HepG2 (cell line): ENCODE results near the gene B4GALT2. TPM values are rescaled to one million over a fixed set of nuclear protein-coding genes. Genes with fewer than 3 reads are reported as not detected.

Experiments used
- ARNTL ChIP-seq: sonication (generic); formaldehyde crosslinking; IDR thresholded peaks from 2 replicates; pipeline ENCODE4 v1.4.0; 2020; ENCODE audit warnings: mild to moderate bottlenecking, missing genetic modification reagents
- ATF7-NPFF ChIP-seq: sonication (generic); formaldehyde crosslinking; IDR thresholded peaks from 2 replicates; pipeline ENCODE4 v1.8.1; 2023; ENCODE audit warnings: mild to moderate bottlenecking, low read depth, missing genetic modification reagents, moderate library complexity
- FOXA3 ChIP-seq: IDR thresholded peaks from 2 replicates; pipeline ENCODE4 v1.6.1; 2016; ENCODE audit warnings: missing genetic modification reagents, missing compliant biosample characterization
- RAD51 ChIP-seq: fragments of 450-650 bp; IDR thresholded peaks from 2 replicates; pipeline ENCODE4 v1.6.1; 2016; ENCODE audit warnings: borderline replicate concordance
- SALL1 ChIP-seq: sonication (generic); formaldehyde crosslinking; IDR thresholded peaks from 2 replicates; pipeline ENCODE4 v1.8.0; 2022; ENCODE audit warnings: mild to moderate bottlenecking, missing genetic modification reagents
- TBL1XR1 ChIP-seq: fragments of 150-350 bp; IDR thresholded peaks from 2 replicates; pipeline ENCODE4 v1.6.1; 2014; ENCODE audit warnings: borderline replicate concordance, low read length; ENCODE audit not compliant: partially characterized antibody
- THAP11 ChIP-seq: IDR thresholded peaks from 2 replicates; pipeline ENCODE4 v1.6.1; 2016; ENCODE audit warnings: missing biosample characterization, missing genetic modification reagents
- ZFP82 ChIP-seq: sonication (generic); formaldehyde crosslinking; IDR thresholded peaks from 2 replicates; pipeline ENCODE4 v1.5.1; 2020; ENCODE audit warnings: mild to moderate bottlenecking, missing genetic modification reagents, borderline replicate concordance
- ZFX ChIP-seq: sonication (generic); formaldehyde crosslinking; IDR thresholded peaks from 2 replicates; pipeline ENCODE4 v1.4.0; 2020; ENCODE audit warnings: mild to moderate bottlenecking, low read depth, missing genetic modification reagents, moderate library complexity
- ZNF383 ChIP-seq: sonication (generic); formaldehyde crosslinking; IDR thresholded peaks from 2 replicates; pipeline ENCODE4 v1.4.0; 2020; ENCODE audit warnings: missing genetic modification reagents, mild to moderate bottlenecking, borderline replicate concordance
- ZNF615 ChIP-seq: sonication (generic); formaldehyde crosslinking; IDR thresholded peaks from 2 replicates; pipeline ENCODE4 v1.5.0; 2020; ENCODE audit warnings: mild to moderate bottlenecking, missing genetic modification reagents, borderline replicate concordance
- ZNF782 ChIP-seq: sonication (generic); formaldehyde crosslinking; IDR thresholded peaks from 2 replicates; pipeline ENCODE4 v1.4.0; 2020; ENCODE audit warnings: missing genetic modification reagents, mild to moderate bottlenecking, borderline replicate concordance
- ZSCAN25 ChIP-seq: sonication (generic); formaldehyde crosslinking; IDR thresholded peaks from 2 replicates; pipeline ENCODE4 v1.8.0; 2022; ENCODE audit warnings: mild to moderate bottlenecking, missing genetic modification reagents
- polyA plus RNA-seq, 8 experiments: library from polyadenylated mRNA; depleted of rRNA in 3 of 8; stranded (reverse) in 7 of 8; unstranded in 1 of 8; fragments of >200 nt; fragmentation: Illumina TruSeq in 4 of 8; extraction: Trizol in 4 of 8; gene quantifications; 2 replicates each; pipeline versions ENCODE4 v1.2.1 to v1.2.3, GENCODE V29; 2011 to 2016; ENCODE audit warnings: low read depth in 4 of 8, missing spikeins in 1 of 8, mixed read lengths in 1 of 8; ENCODE audit not compliant: insufficient read depth in 1 of 8
- total RNA-seq, 5 experiments: library from RNA; depleted of rRNA; stranded (reverse); fragments of >200 nt; fragmentation: Illumina TruSeq; extraction: Trizol; gene quantifications; 2 replicates each; pipeline ENCODE4 v1.2.3, GENCODE V29; 2016; ENCODE audit warnings: low read depth in 1 of 5
- TF ChIP-seq, protein P1 (sequence below): fragments of 450-650 bp; IDR thresholded peaks from 2 replicates; pipeline ENCODE4 v1.6.1; 2017
- TF ChIP-seq, protein P2 (sequence below): sonication (generic); formaldehyde crosslinking; IDR thresholded peaks from 2 replicates; pipeline ENCODE4 v1.5.0; 2020; ENCODE audit warnings: mild to moderate bottlenecking, low read depth, missing genetic modification reagents, borderline replicate concordance
- TF ChIP-seq, protein P3 (sequence below): sonication (generic); formaldehyde crosslinking; conservative IDR thresholded peaks from 2 replicates; pipeline ENCODE4 v1.4.0; 2020; ENCODE audit warnings: missing genetic modification reagents
- TF ChIP-seq, protein P4 (sequence below): sonication (generic); formaldehyde crosslinking; IDR thresholded peaks from 2 replicates; pipeline ENCODE4 v1.9.0; 2022; ENCODE audit warnings: low read depth, missing genetic modification reagents
- TF ChIP-seq, protein P5 (sequence below): sonication (generic); formaldehyde crosslinking; IDR thresholded peaks from 2 replicates; pipeline ENCODE4 v1.8.0; 2022; ENCODE audit warnings: mild to moderate bottlenecking, missing genetic modification reagents; ENCODE audit not compliant: insufficient replicate concordance
- TF ChIP-seq, protein P6 (sequence below): sonication (generic); formaldehyde crosslinking; IDR thresholded peaks from 2 replicates; pipeline ENCODE4 v1.5.1; 2020; ENCODE audit warnings: missing genetic modification reagents, mild to moderate bottlenecking, borderline replicate concordance
- TF ChIP-seq, protein P7 (sequence below): fragments of 450-650 bp; IDR thresholded peaks from 2 replicates; pipeline ENCODE4 v1.6.1; 2016

The B4GALT2 gene
- total and polyA plus RNA-seq, 2 of the 13 experiments (the other 11 are each of a cell fraction or from before 2014, with no cell fraction given): 41.9 to 78.0 TPM

DNA sequence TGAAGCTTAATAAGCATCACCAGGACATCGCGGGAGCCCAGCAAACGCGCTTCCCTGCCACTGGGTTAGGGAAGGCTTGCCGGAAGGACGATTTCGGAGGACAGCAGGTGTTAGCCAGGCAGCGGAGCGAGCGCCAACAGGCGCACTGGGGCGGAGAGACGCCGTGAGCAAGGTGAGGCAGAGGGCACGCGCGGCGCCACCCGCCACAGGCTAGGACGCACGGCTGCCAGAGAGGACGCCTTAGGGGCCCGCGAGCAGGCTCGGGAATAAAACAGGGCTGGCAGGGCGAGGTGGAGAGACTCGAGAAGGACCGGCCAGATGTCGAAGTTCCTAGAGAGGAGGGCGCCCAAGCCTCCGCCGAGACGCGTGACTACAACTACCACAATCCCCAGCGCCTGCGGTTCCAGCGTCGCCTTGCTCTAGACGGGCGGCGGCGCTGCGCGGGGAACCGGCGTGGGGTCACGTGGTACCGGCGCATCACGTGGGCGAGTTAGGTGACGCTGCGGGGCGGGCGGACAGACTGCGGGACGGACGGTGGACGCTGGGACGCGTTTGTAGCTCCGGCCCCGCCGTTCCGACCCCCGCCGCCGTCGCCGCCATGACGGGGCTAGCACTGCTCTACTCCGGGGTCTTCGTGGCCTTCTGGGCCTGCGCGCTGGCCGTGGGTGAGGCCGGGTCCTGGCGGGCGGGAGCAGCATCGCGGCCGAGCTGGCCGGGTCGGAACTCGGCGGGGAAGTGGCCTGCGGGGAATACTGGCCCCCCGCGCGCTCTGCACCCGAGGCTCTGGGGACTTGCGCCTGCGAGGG is 4.4 kb upstream of the B4GALT2 start, which contains the start of gene ATP6V0B (continued):
- TF ChIP-seq, protein P1, sequence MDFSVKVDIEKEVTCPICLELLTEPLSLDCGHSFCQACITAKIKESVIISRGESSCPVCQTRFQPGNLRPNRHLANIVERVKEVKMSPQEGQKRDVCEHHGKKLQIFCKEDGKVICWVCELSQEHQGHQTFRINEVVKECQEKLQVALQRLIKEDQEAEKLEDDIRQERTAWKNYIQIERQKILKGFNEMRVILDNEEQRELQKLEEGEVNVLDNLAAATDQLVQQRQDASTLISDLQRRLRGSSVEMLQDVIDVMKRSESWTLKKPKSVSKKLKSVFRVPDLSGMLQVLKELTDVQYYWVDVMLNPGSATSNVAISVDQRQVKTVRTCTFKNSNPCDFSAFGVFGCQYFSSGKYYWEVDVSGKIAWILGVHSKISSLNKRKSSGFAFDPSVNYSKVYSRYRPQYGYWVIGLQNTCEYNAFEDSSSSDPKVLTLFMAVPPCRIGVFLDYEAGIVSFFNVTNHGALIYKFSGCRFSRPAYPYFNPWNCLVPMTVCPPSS: no peak
- TF ChIP-seq, protein P2, sequence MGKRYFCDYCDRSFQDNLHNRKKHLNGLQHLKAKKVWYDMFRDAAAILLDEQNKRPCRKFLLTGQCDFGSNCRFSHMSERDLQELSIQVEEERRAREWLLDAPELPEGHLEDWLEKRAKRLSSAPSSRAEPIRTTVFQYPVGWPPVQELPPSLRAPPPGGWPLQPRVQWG (CRISPR knock-in tag): no peak
- TF ChIP-seq, protein P3, sequence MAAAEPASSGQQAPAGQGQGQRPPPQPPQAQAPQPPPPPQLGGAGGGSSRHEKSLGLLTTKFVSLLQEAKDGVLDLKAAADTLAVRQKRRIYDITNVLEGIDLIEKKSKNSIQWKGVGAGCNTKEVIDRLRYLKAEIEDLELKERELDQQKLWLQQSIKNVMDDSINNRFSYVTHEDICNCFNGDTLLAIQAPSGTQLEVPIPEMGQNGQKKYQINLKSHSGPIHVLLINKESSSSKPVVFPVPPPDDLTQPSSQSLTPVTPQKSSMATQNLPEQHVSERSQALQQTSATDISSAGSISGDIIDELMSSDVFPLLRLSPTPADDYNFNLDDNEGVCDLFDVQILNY (CRISPR knock-in tag): no peak
- TF ChIP-seq RAD51: peak; percentile 99
- TF ChIP-seq ZFP82 (CRISPR knock-in tag): peak; percentile 79
- peak; percentile 26 for TF ChIP-seq TBL1XR1
- TF ChIP-seq ZNF615 (CRISPR knock-in tag): no peak
- peak; percentile 39; the same call in 1 of the 2 replicates for TF ChIP-seq FOXA3 (CRISPR knock-in tag)
- peak; percentile 99 for TF ChIP-seq THAP11 (CRISPR knock-in tag)
- TF ChIP-seq ZNF782: peak; percentile 59; the same call in 1 of the 2 replicates
- TF ChIP-seq ZSCAN25 (CRISPR knock-in tag): 0 out of 2 replicates have a peak, but pooled peaks have one; percentile 24
- no peak for TF ChIP-seq ZNF383 (CRISPR knock-in tag)
- TF ChIP-seq, protein P4, sequence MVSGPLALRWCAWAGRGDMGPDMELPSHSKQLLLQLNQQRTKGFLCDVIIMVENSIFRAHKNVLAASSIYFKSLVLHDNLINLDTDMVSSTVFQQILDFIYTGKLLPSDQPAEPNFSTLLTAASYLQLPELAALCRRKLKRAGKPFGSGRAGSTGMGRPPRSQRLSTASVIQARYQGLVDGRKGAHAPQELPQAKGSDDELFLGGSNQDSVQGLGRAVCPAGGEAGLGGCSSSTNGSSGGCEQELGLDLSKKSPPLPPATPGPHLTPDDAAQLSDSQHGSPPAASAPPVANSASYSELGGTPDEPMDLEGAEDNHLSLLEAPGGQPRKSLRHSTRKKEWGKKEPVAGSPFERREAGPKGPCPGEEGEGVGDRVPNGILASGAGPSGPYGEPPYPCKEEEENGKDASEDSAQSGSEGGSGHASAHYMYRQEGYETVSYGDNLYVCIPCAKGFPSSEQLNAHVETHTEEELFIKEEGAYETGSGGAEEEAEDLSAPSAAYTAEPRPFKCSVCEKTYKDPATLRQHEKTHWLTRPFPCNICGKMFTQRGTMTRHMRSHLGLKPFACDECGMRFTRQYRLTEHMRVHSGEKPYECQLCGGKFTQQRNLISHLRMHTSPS (CRISPR knock-in tag): peak; percentile 48; the same call in 1 of the 2 replicates
- TF ChIP-seq ARNTL (CRISPR knock-in tag): peak; percentile 94
- TF ChIP-seq, protein P5, sequence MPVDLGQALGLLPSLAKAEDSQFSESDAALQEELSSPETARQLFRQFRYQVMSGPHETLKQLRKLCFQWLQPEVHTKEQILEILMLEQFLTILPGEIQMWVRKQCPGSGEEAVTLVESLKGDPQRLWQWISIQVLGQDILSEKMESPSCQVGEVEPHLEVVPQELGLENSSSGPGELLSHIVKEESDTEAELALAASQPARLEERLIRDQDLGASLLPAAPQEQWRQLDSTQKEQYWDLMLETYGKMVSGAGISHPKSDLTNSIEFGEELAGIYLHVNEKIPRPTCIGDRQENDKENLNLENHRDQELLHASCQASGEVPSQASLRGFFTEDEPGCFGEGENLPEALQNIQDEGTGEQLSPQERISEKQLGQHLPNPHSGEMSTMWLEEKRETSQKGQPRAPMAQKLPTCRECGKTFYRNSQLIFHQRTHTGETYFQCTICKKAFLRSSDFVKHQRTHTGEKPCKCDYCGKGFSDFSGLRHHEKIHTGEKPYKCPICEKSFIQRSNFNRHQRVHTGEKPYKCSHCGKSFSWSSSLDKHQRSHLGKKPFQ (CRISPR knock-in tag): peak; percentile 64
- TF ChIP-seq SALL1 (CRISPR knock-in tag): peak; percentile 80
- peak; percentile 5; the same call in 1 of the 2 replicates for TF ChIP-seq ATF7-NPFF (CRISPR knock-in tag)
- TF ChIP-seq ZFX (CRISPR knock-in tag): peak; percentile 91
- TF ChIP-seq, protein P6, sequence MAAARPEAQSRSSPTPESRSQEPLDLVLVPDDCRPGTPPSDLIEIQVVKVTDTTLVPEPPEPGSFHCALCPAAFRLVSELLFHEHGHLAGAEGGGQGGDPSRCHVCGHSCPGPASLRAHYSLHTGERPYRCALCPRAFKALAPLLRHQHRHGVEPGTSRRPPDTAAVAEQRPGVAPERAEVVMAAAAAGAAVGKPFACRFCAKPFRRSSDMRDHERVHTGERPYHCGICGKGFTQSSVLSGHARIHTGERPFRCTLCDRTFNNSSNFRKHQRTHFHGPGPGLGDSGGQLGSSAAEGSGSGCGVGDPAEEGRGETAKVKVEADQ (CRISPR knock-in tag): no peak
- TF ChIP-seq, protein P7, sequence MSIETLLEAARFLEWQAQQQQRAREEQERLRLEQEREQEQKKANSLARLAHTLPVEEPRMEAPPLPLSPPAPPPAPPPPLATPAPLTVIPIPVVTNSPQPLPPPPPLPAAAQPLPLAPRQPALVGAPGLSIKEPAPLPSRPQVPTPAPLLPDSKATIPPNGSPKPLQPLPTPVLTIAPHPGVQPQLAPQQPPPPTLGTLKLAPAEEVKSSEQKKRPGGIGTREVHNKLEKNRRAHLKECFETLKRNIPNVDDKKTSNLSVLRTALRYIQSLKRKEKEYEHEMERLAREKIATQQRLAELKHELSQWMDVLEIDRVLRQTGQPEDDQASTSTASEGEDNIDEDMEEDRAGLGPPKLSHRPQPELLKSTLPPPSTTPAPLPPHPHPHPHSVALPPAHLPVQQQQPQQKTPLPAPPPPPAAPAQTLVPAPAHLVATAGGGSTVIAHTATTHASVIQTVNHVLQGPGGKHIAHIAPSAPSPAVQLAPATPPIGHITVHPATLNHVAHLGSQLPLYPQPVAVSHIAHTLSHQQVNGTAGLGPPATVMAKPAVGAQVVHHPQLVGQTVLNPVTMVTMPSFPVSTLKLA: peak; percentile 93
